CD4-positive, alpha-beta T cell treated with Interleukin-17A for 4 hours (primary cell): ENCODE measurements around the gene BSND.

ENCODE experiments used
- DNase-seq: peaks from one replicate; pipeline ENCODE4 v3.0.0-alpha.2; 2020; ENCODE audit warnings: mixed read lengths

Gene BSND

GRCh38 chr1:55049271-55049913, 50.7 kb downstream of the BSND start:
- DNase-seq = no peak

GRCh38 chr1:55049914-55050278, 51.2 kb downstream of the BSND start:
- no peak for DNase-seq

- DNase-seq = no peak
Measured at GRCh38 chr1:55050283-55050682, 51.5 kb downstream of the BSND start.

GRCh38 chr1:55051169-55051568, 52.4 kb downstream of the BSND start:
- DNase-seq = no peak

GRCh38 chr1:55051621-55052020, 52.9 kb downstream of the BSND start:
- DNase-seq = no peak

GRCh38 chr1:55052221-55053142, 53.7 kb downstream of the BSND start:
- DNase-seq = no peak

GRCh38 chr1:55053265-55053954, 54.7 kb downstream of the BSND start:
- DNase-seq = no peak

- no peak for DNase-seq
Measured at GRCh38 chr1:55054396-55054795, 55.7 kb downstream of the BSND start.

GRCh38 chr1:55055084-55055882, 56.5 kb downstream of the BSND start:
- no peak for DNase-seq

- DNase-seq = no peak
Measured at GRCh38 chr1:55055951-55056631, 57.4 kb downstream of the BSND start.

GRCh38 chr1:55056632-55056992, 57.9 kb downstream of the BSND start:
- DNase-seq = no peak

- no peak for DNase-seq
Measured at GRCh38 chr1:55057270-55057955, 58.7 kb downstream of the BSND start.

- DNase-seq = no peak
Measured at GRCh38 chr1:55057956-55058298, 59.2 kb downstream of the BSND start.

GRCh38 chr1:55059302-55060132, 60.8 kb downstream of the BSND start:
- no peak for DNase-seq

- no peak for DNase-seq
Measured at GRCh38 chr1:55060133-55060999, 61.6 kb downstream of the BSND start.

- no peak for DNase-seq
Measured at GRCh38 chr1:55061000-55061705, 62.4 kb downstream of the BSND start.
